Liver (tissue), 9 donors: ENCODE data around the gene SIAH1. TPM values are rescaled to one million over a fixed set of nuclear protein-coding genes. Genes with fewer than 3 reads are reported as not detected.
A peak's percentile ranks its signal among the peaks of the same experiment; 100 is the strongest.

Source experiments
- DNase-seq: peaks from one replicate; pipeline ENCODE4 v3.0.0-alpha.2; 2017; ENCODE audit warnings: low spot score
- H3K27ac ChIP-seq, 2 donors: one replicate each; pipeline ENCODE4 v1.7.0; 2013; ENCODE audit warnings: inconsistent platforms in 2 of 2, low read length in 2 of 2, control low read depth in 1 of 2, low read depth in 1 of 2, mild to moderate bottlenecking in 1 of 2
- H3K27me3 ChIP-seq, 4 donors: one replicate each; pipeline versions ENCODE4 v1.6.1 to v1.7.0; 2013; ENCODE audit warnings: low read length in 3 of 4, inconsistent platforms in 1 of 4, mild to moderate bottlenecking in 1 of 4, moderate library complexity in 1 of 4; ENCODE audit not compliant: control insufficient read depth in 4 of 4, insufficient read depth in 4 of 4
- H3K36me3 ChIP-seq, 4 donors: one replicate each; pipeline versions ENCODE4 v1.6.1 to v1.7.0; 2013; ENCODE audit warnings: low read length in 3 of 4, mild to moderate bottlenecking in 3 of 4, low read depth in 1 of 4, moderate library complexity in 1 of 4; ENCODE audit not compliant: control insufficient read depth in 4 of 4, insufficient read depth in 3 of 4
- H3K4me1 ChIP-seq, 4 donors: one replicate each; pipeline versions ENCODE4 v1.6.1 to v1.7.0; 2013; ENCODE audit warnings: low read length in 3 of 4, mild to moderate bottlenecking in 3 of 4, moderate library complexity in 1 of 4; ENCODE audit not compliant: control insufficient read depth in 4 of 4, insufficient read depth in 4 of 4
- H3K4me3 ChIP-seq, 3 donors: one replicate each; pipeline versions ENCODE4 v1.6.1 to v1.7.0; 2013; ENCODE audit warnings: low read length in 3 of 3, control low read depth in 1 of 3, low read depth in 1 of 3, mild to moderate bottlenecking in 1 of 3
- H3K9ac ChIP-seq, 2 donors: one replicate each; pipeline ENCODE4 v1.7.0; 2013; ENCODE audit warnings: low read length in 2 of 2, mild to moderate bottlenecking in 2 of 2, moderate library complexity in 2 of 2, control low read depth in 1 of 2, low read depth in 1 of 2
- H3K9me3 ChIP-seq, 4 donors: one replicate each; pipeline versions ENCODE4 v1.6.1 to v1.7.0; 2013; ENCODE audit warnings: low read length in 3 of 4; ENCODE audit not compliant: control insufficient read depth in 4 of 4
- EGR1 ChIP-seq, 2 donors: IDR thresholded peaks; 2 replicates each; pipeline ENCODE4 v1.6.1; 2016 to 2018; ENCODE audit warnings: antibody characterized with exemption in 2 of 2, low read depth in 2 of 2
- FOXA1 ChIP-seq: IDR thresholded peaks from 2 replicates; pipeline ENCODE4 v1.6.1; 2016; ENCODE audit warnings: antibody characterized with exemption
- FOXA2 ChIP-seq: IDR thresholded peaks from 2 replicates; pipeline ENCODE4 v1.6.1; 2016; ENCODE audit warnings: antibody characterized with exemption
- GABPA ChIP-seq, 2 donors: IDR thresholded peaks in 1 of 2; conservative IDR thresholded peaks in 1 of 2; 2 replicates each; pipeline ENCODE4 v1.6.1; 2016; ENCODE audit warnings: antibody characterized with exemption in 2 of 2, mild to moderate bottlenecking in 1 of 2, moderate library complexity in 1 of 2
- HNF4A ChIP-seq, 2 donors: conservative IDR thresholded peaks; 2 replicates each; pipeline ENCODE4 v1.6.1; 2016; ENCODE audit warnings: antibody characterized with exemption in 2 of 2, mild to moderate bottlenecking in 2 of 2
- HNF4G ChIP-seq: IDR thresholded peaks from 2 replicates; pipeline ENCODE4 v1.6.1; 2016; ENCODE audit warnings: antibody characterized with exemption
- JUND ChIP-seq, 2 donors: IDR thresholded peaks; 2 replicates each; pipeline ENCODE4 v1.6.1; 2016; ENCODE audit warnings: antibody characterized with exemption in 2 of 2
- NR2F2 ChIP-seq: IDR thresholded peaks from 2 replicates; pipeline ENCODE4 v1.6.1; 2016; ENCODE audit warnings: antibody characterized with exemption
- RAD21 ChIP-seq, 2 donors: IDR thresholded peaks; 2 replicates each; pipeline ENCODE4 v1.6.1; 2016; ENCODE audit warnings: antibody characterized with exemption in 2 of 2, mild to moderate bottlenecking in 2 of 2
- SP1 ChIP-seq: IDR thresholded peaks from 2 replicates; pipeline ENCODE4 v1.6.1; 2018; ENCODE audit warnings: antibody characterized with exemption, mild to moderate bottlenecking
- TAF1 ChIP-seq: conservative IDR thresholded peaks from 2 replicates; pipeline ENCODE4 v1.6.1; 2016; ENCODE audit warnings: antibody characterized with exemption, mild to moderate bottlenecking
- YY1 ChIP-seq: IDR thresholded peaks from 2 replicates; pipeline ENCODE4 v1.6.1; 2016; ENCODE audit warnings: antibody characterized with exemption, mild to moderate bottlenecking
- WGBS: extraction: QIAGEN DNeasy Blood & Tissue Kit; methylation state at CpG from one replicate; pipeline ENCODE4 v1.1.7; 2013; 5-methylcytosine and 5-hydroxymethylcytosine counted together
- polyA plus RNA-seq, 2 donors: library from polyadenylated mRNA; stranded (reverse) in 1 of 2; unstranded in 1 of 2; fragments of 200-250 nt in 1 of 2; fragments of >200 nt in 1 of 2; fragmentation: Nextera tagmentation in 1 of 2; extraction: Ambion mirVana in 1 of 2; gene quantifications; one replicate each; pipeline versions ENCODE4 v1.2.1 to v1.2.3, GENCODE V29; 2013 to 2015
- total RNA-seq, 2 donors: library from RNA; depleted of rRNA; stranded (reverse); fragments of >200 nt; gene quantifications; one replicate each; pipeline ENCODE4 v1.2.3, GENCODE V29; 2014
- TF ChIP-seq, protein P1 (sequence below): fragments of 150-350 bp; IDR thresholded peaks from 2 replicates; pipeline ENCODE4 v1.5.1; 2017; ENCODE audit warnings: improper control_type of control experiment, low read depth, low read length; ENCODE audit not compliant: missing input control
- TF ChIP-seq, protein P2 (sequence below): IDR thresholded peaks from 2 replicates; pipeline ENCODE4 v1.6.1; 2016; ENCODE audit warnings: antibody characterized with exemption
- donor health status: healthy.
- donor health status: healthy.
- donor health status: healthy.
- donor health status: healthy.
- donor health status: healthy.

Gene SIAH1, protein sequence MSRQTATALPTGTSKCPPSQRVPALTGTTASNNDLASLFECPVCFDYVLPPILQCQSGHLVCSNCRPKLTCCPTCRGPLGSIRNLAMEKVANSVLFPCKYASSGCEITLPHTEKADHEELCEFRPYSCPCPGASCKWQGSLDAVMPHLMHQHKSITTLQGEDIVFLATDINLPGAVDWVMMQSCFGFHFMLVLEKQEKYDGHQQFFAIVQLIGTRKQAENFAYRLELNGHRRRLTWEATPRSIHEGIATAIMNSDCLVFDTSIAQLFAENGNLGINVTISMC
- total RNA-seq = 10 to 100 TPM; 15.7 to 15.8 TPM
- polyA plus RNA-seq = 10 to 100 TPM in 1 of 2 donors, 1 to 10 TPM in 1; 6.7 to 17.3 TPM

DNA sequence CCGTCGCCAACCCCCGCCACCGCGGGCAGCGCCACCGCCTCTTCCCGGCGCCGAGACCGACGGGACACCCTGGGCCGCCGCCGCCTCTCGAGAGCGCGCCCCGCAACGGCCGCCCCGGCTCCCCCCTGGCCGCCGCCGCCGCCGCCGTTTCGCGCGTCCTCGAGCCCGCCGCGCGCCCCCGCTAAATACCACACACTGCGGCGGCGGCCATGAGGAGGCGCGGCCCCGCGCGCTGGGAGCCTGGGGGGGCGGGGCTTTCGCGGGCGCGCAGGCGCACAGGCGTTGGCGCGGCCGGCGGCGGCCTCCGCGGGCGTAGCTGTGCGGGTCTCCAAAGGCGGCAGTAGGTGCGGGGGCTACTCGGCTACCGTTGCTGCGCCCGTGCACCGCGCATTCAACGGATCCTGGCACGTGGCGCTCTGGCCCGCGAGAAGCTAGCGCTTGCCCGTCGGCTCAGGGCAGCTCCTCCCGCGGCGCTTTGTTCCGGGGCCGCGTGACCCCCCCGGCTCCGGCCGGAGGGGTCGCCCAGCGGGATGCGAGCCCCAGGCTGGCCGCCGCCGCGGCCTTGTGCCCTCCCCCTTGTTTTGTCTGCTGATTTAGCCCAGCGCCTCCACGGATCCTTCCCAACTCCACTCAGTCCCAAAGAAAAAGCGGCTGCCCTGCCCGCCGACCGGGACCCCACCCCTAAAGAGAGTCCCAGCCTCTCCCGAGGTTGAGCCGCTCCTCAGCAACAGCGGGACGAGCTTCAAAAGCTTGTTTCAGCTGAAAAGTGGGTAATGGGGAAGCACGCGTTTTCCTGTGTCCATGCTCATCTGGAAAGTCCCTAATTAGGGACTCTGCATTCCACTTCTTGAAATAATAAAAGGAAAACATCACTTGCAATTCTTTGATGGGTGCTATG, at the start of gene SIAH1:
TSS of gene SIAH1 (minus strand) at position 161 of the 898 bp plus-strand sequence. CDS start 22,985 bp downstream, outside the sequence.
- no peaks in the 10 kb centered on the region for H3K9me3 ChIP-seq
- no peaks in the 10 kb centered on the region for H3K27me3 ChIP-seq
- no peaks in the 10 kb centered on the region for H3K36me3 ChIP-seq
- TF ChIP-seq FOXA1 (no peak), YY1 (peak; percentile 43), JUND (IDR thresholded peaks at IDR 0.05) (no peak), RAD21 (IDR thresholded peaks at IDR 0.05) (peak; percentile 3 to 27), TAF1 (no peak), HNF4G (no peak)
- DNase-seq = peak; percentile 90
- under 1% methylated on average over 105 of the region's 105 CpGs for WGBS
- peak within 1 kb of the TSS; percentile 98 for H3K27ac ChIP-seq
- peak within 1 kb of the TSS; percentile 83 to 98 (median 91) for H3K4me3 ChIP-seq
- peaks cover 8 to 26% (median 15%) of the 10 kb centered on the region in 4 donors for H3K4me1 ChIP-seq
- H3K9ac ChIP-seq = peak within 1 kb of the TSS; percentile 92 to 95

DNA sequence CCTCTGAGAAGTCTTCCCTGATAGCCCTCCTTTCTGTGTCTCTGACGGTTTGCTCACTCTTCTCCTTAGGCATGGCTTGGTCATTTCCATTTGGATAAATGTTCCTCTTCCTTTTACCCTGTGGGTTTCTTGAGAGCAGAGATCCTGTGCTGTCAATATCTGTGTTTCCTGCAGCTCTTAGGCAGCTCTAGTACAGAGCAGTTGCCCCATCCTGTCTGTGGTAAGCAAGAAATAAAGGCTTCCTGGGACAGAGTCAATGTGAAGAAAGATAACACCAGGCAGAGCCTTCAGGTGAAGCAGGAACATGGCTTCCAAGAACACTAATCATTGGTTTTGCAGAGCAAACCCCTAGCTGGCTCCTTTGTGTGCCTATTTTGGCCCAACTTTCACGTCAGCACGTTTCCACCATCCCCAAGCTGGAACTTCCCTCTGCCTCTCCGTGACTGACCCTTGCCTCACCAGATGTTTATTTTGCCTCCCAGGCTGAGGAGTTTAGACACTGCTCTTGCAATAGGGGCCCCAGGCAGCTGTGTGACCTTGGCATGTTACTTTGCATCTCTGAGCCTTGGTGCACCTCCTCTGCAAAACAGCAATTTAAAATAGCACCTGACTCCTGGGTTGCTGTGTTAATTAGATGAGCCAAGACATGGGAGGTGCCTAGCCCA, 49.6 kb upstream of the SIAH1 start:
- Histone ChIP-seq H3K9me3 (no peaks in the 10 kb centered on the region), H3K9ac (no peak overlapping the region), H3K36me3 (no peaks in the 10 kb centered on the region), H3K4me3 (no peak overlapping the region), H3K27me3 (no peaks in the 10 kb centered on the region), H3K4me1 (peaks cover 0 to 4% (median 0%) of the 10 kb centered on the region in 4 donors), H3K27ac (no peak overlapping the region)
- TF ChIP-seq SP1 = peak; percentile 18
- peak in 1 of 2 donors; percentile 24 for TF ChIP-seq HNF4A (conservative IDR thresholded peaks at IDR 0.05)
- TF ChIP-seq JUND (IDR thresholded peaks at IDR 0.05) = no peak
- WGBS = 31% methylated on average over 4 of the region's 4 CpGs
- DNase-seq = no peak

DNA sequence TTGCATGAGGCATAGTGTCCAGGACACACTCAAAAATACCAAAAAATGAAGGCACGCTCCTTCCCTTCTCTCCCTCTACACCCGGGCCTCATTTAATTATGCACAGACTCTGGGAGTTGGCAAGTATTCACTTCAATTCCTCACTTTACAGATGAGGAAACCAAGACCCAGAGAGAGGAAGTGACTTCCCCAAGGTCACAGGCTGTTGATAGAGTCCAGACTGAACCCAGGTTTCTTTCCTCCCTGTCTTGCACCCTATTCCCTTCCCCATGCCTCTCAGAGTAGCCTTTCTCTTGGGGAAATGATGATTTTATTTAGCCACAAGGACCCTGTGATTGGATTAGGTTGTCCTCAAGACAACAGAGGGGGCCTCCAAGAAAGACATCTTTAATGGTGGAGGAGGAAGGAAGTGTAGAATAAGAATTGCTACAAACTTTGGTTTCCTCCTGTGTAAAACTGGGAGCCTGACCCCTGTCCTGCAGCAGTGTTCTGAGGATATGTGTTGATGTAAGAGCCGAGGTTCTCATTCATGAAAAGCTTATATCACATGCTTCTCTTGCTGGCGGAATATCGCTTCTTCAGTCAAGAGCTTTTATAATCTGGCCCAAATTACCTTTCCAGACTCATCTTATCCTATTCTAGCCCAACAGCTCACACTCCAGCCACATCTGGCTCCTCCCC, 48.8 kb upstream of the SIAH1 start:
- 82% methylated on average over 5 of the region's 5 CpGs for WGBS
- no peak overlapping the region for H3K9ac ChIP-seq
- TF ChIP-seq, protein P1, sequence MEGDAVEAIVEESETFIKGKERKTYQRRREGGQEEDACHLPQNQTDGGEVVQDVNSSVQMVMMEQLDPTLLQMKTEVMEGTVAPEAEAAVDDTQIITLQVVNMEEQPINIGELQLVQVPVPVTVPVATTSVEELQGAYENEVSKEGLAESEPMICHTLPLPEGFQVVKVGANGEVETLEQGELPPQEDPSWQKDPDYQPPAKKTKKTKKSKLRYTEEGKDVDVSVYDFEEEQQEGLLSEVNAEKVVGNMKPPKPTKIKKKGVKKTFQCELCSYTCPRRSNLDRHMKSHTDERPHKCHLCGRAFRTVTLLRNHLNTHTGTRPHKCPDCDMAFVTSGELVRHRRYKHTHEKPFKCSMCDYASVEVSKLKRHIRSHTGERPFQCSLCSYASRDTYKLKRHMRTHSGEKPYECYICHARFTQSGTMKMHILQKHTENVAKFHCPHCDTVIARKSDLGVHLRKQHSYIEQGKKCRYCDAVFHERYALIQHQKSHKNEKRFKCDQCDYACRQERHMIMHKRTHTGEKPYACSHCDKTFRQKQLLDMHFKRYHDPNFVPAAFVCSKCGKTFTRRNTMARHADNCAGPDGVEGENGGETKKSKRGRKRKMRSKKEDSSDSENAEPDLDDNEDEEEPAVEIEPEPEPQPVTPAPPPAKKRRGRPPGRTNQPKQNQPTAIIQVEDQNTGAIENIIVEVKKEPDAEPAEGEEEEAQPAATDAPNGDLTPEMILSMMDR = no peak
- TF ChIP-seq NR2F2 (no peak), JUND (IDR thresholded peaks at IDR 0.05) (no peak), GABPA (IDR thresholded peaks at IDR 0.05 in 1 of 2, conservative IDR thresholded peaks at IDR 0.05 in 1 of 2) (no peak), TAF1 (no peak), RAD21 (IDR thresholded peaks at IDR 0.05) (no peak), YY1 (no peak), FOXA2 (no peak), HNF4G (no peak), FOXA1 (no peak), SP1 (no peak), EGR1 (IDR thresholded peaks at IDR 0.05; ENCODE audit: low read depth in 2 of 2) (no peak)
- TF ChIP-seq, protein P2, sequence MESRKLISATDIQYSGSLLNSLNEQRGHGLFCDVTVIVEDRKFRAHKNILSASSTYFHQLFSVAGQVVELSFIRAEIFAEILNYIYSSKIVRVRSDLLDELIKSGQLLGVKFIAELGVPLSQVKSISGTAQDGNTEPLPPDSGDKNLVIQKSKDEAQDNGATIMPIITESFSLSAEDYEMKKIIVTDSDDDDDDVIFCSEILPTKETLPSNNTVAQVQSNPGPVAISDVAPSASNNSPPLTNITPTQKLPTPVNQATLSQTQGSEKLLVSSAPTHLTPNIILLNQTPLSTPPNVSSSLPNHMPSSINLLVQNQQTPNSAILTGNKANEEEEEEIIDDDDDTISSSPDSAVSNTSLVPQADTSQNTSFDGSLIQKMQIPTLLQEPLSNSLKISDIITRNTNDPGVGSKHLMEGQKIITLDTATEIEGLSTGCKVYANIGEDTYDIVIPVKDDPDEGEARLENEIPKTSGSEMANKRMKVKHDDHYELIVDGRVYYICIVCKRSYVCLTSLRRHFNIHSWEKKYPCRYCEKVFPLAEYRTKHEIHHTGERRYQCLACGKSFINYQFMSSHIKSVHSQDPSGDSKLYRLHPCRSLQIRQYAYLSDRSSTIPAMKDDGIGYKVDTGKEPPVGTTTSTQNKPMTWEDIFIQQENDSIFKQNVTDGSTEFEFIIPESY = no peak
- no peak overlapping the region for H3K4me3 ChIP-seq
- H3K36me3 ChIP-seq = no peaks in the 10 kb centered on the region
- no peaks in the 10 kb centered on the region for H3K9me3 ChIP-seq
- no peaks in the 10 kb centered on the region for H3K27me3 ChIP-seq
- peaks cover 0 to 4% (median 0%) of the 10 kb centered on the region in 4 donors for H3K4me1 ChIP-seq
- no peak overlapping the region for H3K27ac ChIP-seq
- DNase-seq = no peak
